Keratinocyte (primary cell): ENCODE data around the gene HDAC7.

Experiments
- CTCF ChIP-seq, 3 experiments: IDR thresholded peaks in 1 of 3; conservative IDR thresholded peaks in 1 of 3; optimal IDR thresholded peaks in 1 of 3; 2 replicates in 2 of 3; 3 replicates in 1 of 3; pipeline versions ENCODE3 to v1.5.1; 2011; ENCODE audit warnings: low read length in 3 of 3, mild to moderate bottlenecking in 3 of 3, moderate library complexity in 2 of 3, control low read depth in 1 of 3, inconsistent platforms in 1 of 3; ENCODE audit not compliant: insufficient read depth in 2 of 3; ENCODE audit errors: extremely low read depth in 1 of 3
- EZH2 ChIP-seq: IDR thresholded peaks from one replicate; pipeline ENCODE4 v1.6.1; 2012; ENCODE audit warnings: inconsistent platforms, mild to moderate bottlenecking, low read length, moderate library complexity

GRCh38 chr12:47794679-47795078 is 25.0 kb downstream of the HDAC7 start:
- TF ChIP-seq CTCF (optimal IDR thresholded peaks at IDR 0.05 in 1 of 3, IDR thresholded peaks at IDR 0.05 in 1 of 3, conservative IDR thresholded peaks at IDR 0.05 in 1 of 3; ENCODE audit: extremely low read depth in 1 of 3, insufficient read depth in 2 of 3, low read length in 3 of 3) (no peak), EZH2 (no peak)
